Smooth muscle cell of bladder (primary cell): ENCODE data around the gene VSIR. TPM values are rescaled to one million over a fixed set of nuclear protein-coding genes. Genes with fewer than 3 reads are reported as not detected.

ENCODE experiments used
- total RNA-seq: library from RNA; depleted of rRNA; stranded (reverse); fragments of >200 nt; gene quantifications from 2 replicates; pipeline ENCODE4 v1.2.3, GENCODE V29; 2014

The VSIR gene
- total RNA-seq: 15.9 and 23.4 TPM in 2 replicates

DNA sequence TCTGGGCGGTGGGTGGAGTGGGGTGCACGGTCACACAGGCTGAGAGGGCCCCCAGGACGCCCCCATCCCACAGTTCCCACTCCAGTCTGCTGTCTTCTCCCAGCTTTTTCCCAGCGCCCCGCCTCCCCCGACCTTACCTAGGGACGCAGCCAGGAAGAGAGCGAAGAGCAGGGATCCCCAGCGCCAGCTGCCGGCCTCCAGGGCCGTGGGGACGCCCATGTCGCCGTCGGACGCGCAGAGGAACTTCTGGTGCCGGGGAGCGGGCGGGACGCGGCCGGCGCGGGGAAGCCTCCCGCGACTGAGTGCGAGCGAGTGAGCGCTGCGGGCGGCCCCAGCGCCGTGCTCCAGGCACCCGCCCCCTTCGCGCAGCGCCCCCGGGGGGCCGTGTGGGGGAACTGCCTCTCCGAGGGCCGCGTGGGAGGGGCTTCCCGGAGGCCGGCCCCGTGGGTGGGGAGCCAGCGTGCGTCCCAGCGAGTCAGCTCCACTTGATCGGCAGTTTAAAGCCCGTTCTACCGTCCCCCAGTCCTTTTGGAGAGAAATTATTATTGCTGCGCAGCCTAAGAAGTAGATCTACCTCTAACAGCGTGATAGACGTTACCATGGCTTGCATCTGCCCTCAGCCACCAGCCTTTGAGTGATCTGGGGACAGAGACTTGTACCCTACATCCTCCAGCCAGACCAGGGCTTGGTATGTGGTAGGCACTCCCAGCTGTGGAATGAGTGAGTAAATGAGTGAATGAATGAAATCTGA, at the start of gene VSIR:
VSIR (minus strand) TSS at position 300 of the 751 bp plus-strand sequence; CDS start at position 219, 81 bp downstream.

DNA sequence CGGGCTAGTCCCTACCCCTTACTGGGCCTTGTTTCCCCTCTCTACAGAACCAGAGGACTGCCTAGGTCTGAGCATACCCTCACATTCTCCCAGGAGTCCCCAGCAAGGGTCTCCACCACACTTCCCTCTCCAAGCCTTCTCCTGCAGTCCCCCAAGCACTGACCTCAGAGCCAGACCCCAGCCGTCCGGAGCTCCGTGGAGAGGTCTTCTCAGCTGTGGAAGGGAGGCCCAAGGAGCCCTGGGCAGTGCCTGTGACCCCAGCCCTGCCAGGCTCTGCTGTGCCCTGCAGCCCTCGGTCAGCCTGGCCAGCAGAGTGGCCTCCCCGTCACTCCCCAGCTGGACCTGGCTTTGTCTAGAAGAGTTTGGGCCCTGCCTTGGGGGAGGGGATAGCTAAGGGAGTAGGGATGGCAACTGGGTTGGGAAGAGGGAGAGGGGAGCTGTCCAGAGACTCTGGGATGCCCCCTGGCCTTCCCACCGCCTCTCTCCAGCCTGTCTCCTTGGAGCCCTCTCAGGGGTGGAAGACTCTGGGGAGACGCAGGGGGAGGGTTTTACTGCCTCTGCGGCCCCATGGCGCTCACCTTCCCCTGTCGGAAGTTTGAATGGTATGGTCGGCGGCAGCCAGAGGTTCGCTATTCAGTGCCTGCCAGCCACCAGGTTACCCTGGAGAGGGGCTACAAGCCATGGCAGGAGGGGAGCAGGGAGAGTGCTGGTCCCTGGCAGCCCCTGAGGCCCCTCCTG, 53.7 kb downstream of the VSIR start, which contains the start of gene C10orf105:
C10orf105 (minus strand) TSS at position 315 of the 738 bp plus-strand sequence. CDS start 3,441 bp downstream, outside the sequence.

Other genes starting within 250 kb of the VSIR start
- under 0.01 TPM in 2 replicates for gene C10orf105, start 53.7 kb downstream of the VSIR start, total RNA-seq
- 556 and 987 TPM in 2 replicates for gene PSAP, start 77.7 kb upstream of the VSIR start, total RNA-seq
- gene CHST3, start 190.9 kb upstream of the VSIR start, total RNA-seq: 15.9 and 24.7 TPM in 2 replicates